Measurements from ENCODE around the gene BMPER. TPM values are rescaled to one million over a fixed set of nuclear protein-coding genes. Genes with fewer than 3 reads are reported as not detected.

Gene BMPER
- total RNA-seq, 2 donors from 2014 or later = not detected

GRCh38 chr7:33979300-33979806 is 74.0 kb downstream of the BMPER start:
- ATAC-seq (no peak), DNase-seq (ENCODE audit: low spot score in 2 of 2) (no peak)
- H3K9me3 Mint-ChIP-seq = no peaks in the 10 kb centered on the region
- H3K36me3 Mint-ChIP-seq = no peaks in the 10 kb centered on the region
- H3K27ac Mint-ChIP-seq = no peak overlapping the region

- Mint-ChIP-seq H3K36me3 (no peaks in the 10 kb centered on the region), H3K9me3 (no peaks in the 10 kb centered on the region), H3K27ac (no peak overlapping the region)
- no peak for ATAC-seq
- DNase-seq (ENCODE audit: low spot score in 2 of 2) = no peak
Measured at GRCh38 chr7:33979807-33980355, 74.5 kb downstream of the BMPER start.

GRCh38 chr7:33981226-33981625 is 75.9 kb downstream of the BMPER start:
- H3K36me3 Mint-ChIP-seq = no peaks in the 10 kb centered on the region
- DNase-seq (ENCODE audit: low spot score in 2 of 2) = no peak
- H3K27ac Mint-ChIP-seq = no peak overlapping the region
- H3K9me3 Mint-ChIP-seq = peaks cover 0 to 3% of the 10 kb centered on the region in 2 donors
- ATAC-seq = no peak

GRCh38 chr7:33981671-33982424 is 76.5 kb downstream of the BMPER start:
- DNase-seq (ENCODE audit: low spot score in 2 of 2) = no peak
- H3K9me3 Mint-ChIP-seq = peaks cover 0 to 6% of the 10 kb centered on the region in 2 donors
- no peaks in the 10 kb centered on the region for H3K36me3 Mint-ChIP-seq
- H3K27ac Mint-ChIP-seq = no peak overlapping the region
- ATAC-seq = no peak

- no peak overlapping the region for H3K27ac Mint-ChIP-seq
- H3K9me3 Mint-ChIP-seq = peaks cover 0 to 9% of the 10 kb centered on the region in 2 donors
- H3K36me3 Mint-ChIP-seq = no peaks in the 10 kb centered on the region
- DNase-seq (ENCODE audit: low spot score in 2 of 2) (no peak), ATAC-seq (no peak)
Measured at GRCh38 chr7:33982425-33982786, 77.1 kb downstream of the BMPER start.

GRCh38 chr7:33986451-33986850 is 81.1 kb downstream of the BMPER start:
- no peak for DNase-seq (ENCODE audit: low spot score in 2 of 2)
- H3K9me3 Mint-ChIP-seq = peaks cover 3 to 9% of the 10 kb centered on the region in 2 donors
- no peak overlapping the region for H3K27ac Mint-ChIP-seq
- no peak for ATAC-seq
- no peaks in the 10 kb centered on the region for H3K36me3 Mint-ChIP-seq

GRCh38 chr7:33986951-33987947 is 81.9 kb downstream of the BMPER start:
- ATAC-seq = peak; percentile 64 to 79
- Mint-ChIP-seq H3K27ac (no peak overlapping the region), H3K36me3 (no peaks in the 10 kb centered on the region), H3K9me3 (peaks cover 3 to 9% of the 10 kb centered on the region in 2 donors)
- DNase-seq (ENCODE audit: low spot score in 2 of 2) = no peak

- H3K36me3 Mint-ChIP-seq = no peaks in the 10 kb centered on the region
- peaks cover 0 to 10% of the 10 kb centered on the region in 2 donors for H3K9me3 Mint-ChIP-seq
- H3K27ac Mint-ChIP-seq = no peak overlapping the region
- no peak for ATAC-seq
- no peak for DNase-seq (ENCODE audit: low spot score in 2 of 2)
Measured at GRCh38 chr7:33996899-33997298, 91.6 kb downstream of the BMPER start.

- peaks cover 3 to 17% of the 10 kb centered on the region in 2 donors for H3K9me3 Mint-ChIP-seq
- ATAC-seq (no peak), DNase-seq (ENCODE audit: low spot score in 2 of 2) (no peak)
- H3K27ac Mint-ChIP-seq = no peak overlapping the region
- no peaks in the 10 kb centered on the region for H3K36me3 Mint-ChIP-seq
Measured at GRCh38 chr7:33998476-33998875, 93.1 kb downstream of the BMPER start.

- ATAC-seq = no peak
- Mint-ChIP-seq H3K27ac (no peak overlapping the region), H3K9me3 (peaks cover 4 to 5% of the 10 kb centered on the region in 2 donors), H3K36me3 (no peaks in the 10 kb centered on the region)
- DNase-seq (ENCODE audit: low spot score in 2 of 2) = no peak
Measured at GRCh38 chr7:34011017-34011695, 105.8 kb downstream of the BMPER start.

GRCh38 chr7:34011696-34012095 is 106.4 kb downstream of the BMPER start:
- no peaks in the 10 kb centered on the region for H3K36me3 Mint-ChIP-seq
- DNase-seq (ENCODE audit: low spot score in 2 of 2) (no peak), ATAC-seq (no peak)
- H3K9me3 Mint-ChIP-seq = peaks cover 4 to 5% of the 10 kb centered on the region in 2 donors
- H3K27ac Mint-ChIP-seq = no peak overlapping the region

GRCh38 chr7:34013421-34013820 is 108.1 kb downstream of the BMPER start:
- DNase-seq (ENCODE audit: low spot score in 2 of 2) (no peak), ATAC-seq (no peak)
- Mint-ChIP-seq H3K27ac (no peak overlapping the region), H3K9me3 (peaks cover 4 to 5% of the 10 kb centered on the region in 2 donors), H3K36me3 (no peaks in the 10 kb centered on the region)

GRCh38 chr7:34015651-34016050 is 110.3 kb downstream of the BMPER start:
- H3K36me3 Mint-ChIP-seq = no peaks in the 10 kb centered on the region
- ATAC-seq (no peak), DNase-seq (ENCODE audit: low spot score in 2 of 2) (no peak)
- no peak overlapping the region for H3K27ac Mint-ChIP-seq
- H3K9me3 Mint-ChIP-seq = peaks cover 4 to 5% of the 10 kb centered on the region in 2 donors

- Mint-ChIP-seq H3K36me3 (no peaks in the 10 kb centered on the region), H3K9me3 (peaks cover 4 to 5% of the 10 kb centered on the region in 2 donors), H3K27ac (no peak overlapping the region)
- DNase-seq (ENCODE audit: low spot score in 2 of 2) = no peak
- no peak for ATAC-seq
Measured at GRCh38 chr7:34016876-34017275, 111.5 kb downstream of the BMPER start.

- Mint-ChIP-seq H3K36me3 (no peaks in the 10 kb centered on the region), H3K27ac (no peak overlapping the region), H3K9me3 (peaks cover 0 to 5% of the 10 kb centered on the region in 2 donors)
- DNase-seq (ENCODE audit: low spot score in 2 of 2) (no peak), ATAC-seq (no peak)
Measured at GRCh38 chr7:34019301-34019790, 114.0 kb downstream of the BMPER start.

GRCh38 chr7:34022626-34023025 is 117.3 kb downstream of the BMPER start:
- Mint-ChIP-seq H3K27ac (no peak overlapping the region), H3K36me3 (no peaks in the 10 kb centered on the region), H3K9me3 (peaks cover 0 to 4% of the 10 kb centered on the region in 2 donors)
- DNase-seq (ENCODE audit: low spot score in 2 of 2) (no peak), ATAC-seq (no peak)
